SK-N-SH (cell line): Measurements from ENCODE around the gene GABRR2.

Experiments
- CHD2 ChIP-seq: fragments of 150-350 bp; IDR thresholded peaks from 2 replicates; pipeline ENCODE4 v1.6.1; 2018; ENCODE audit warnings: low read length; ENCODE audit not compliant: partially characterized antibody
- TF ChIP-seq, protein P1 (sequence below): IDR thresholded peaks from 2 replicates; pipeline ENCODE4 v1.4.0; 2012; ENCODE audit warnings: low read depth

- TF ChIP-seq, protein P1, sequence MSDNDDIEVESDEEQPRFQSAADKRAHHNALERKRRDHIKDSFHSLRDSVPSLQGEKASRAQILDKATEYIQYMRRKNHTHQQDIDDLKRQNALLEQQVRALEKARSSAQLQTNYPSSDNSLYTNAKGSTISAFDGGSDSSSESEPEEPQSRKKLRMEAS: no peak
- no peak for TF ChIP-seq CHD2
Measured at GRCh38 chr6:89284963-89285735, 29.9 kb downstream of the GABRR2 start.
